ENCODE results near the gene PCGF6.

PCGF6 gene

DNA sequence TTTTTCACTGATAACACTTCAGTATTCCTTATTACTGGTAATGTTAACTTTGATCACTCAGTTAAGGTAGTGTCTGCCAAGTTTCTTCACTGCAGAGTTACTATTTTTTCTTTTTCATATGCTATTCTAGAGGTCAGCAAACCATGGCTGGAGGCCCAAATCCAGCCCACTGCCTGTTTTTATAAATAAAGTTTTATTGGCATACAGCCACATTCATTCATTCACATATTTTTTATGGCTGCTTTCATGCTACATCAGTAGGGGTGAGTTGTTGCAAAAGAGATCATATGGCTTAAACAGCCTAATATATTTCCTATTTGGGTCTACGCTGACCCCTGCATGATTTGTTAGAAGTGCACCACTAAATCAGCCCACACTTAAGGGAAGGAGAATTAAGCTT lies 94.3 kb downstream of the PCGF6 start:
- no peak for DNase-seq (ENCODE audit: low spot score)

DNA sequence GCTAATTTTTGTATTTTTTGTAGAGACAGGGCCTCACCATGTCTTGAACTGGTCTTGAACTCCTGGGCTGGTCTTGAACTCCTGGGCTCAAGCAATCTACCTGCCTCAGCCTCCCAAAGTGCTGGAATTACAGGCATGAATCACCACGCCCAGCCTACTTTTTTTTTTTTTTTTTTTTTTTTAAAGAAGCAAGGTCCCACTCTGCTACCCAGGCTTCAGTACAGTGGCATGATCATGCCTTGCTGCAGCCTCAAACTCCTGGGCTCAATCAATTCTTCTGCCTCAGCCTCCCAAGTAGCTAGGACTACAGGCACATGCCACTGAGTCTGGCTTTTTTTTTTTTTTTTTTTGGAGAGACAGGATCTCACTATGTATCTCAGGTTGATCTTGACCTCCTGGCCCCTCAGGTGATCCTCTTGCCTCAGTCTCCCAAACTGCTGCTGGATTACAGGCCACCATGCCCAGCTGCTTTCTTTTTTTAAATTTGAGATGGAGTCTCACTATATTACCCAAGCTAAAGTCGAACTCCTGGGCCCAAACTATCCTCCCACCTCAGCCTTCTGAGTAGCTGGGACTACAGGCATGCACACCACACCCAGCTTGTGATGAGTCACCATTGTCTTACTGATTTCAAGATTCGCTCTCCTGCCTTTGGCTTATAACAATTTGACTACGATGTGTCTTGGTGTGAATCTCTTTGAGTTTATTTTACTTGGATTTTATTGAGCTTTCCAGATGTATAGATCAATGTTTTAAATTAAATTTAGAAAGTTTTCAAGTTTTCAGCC lies 96.2 kb downstream of the PCGF6 start:
- DNase-seq (ENCODE audit: low spot score) = no peak

DNA sequence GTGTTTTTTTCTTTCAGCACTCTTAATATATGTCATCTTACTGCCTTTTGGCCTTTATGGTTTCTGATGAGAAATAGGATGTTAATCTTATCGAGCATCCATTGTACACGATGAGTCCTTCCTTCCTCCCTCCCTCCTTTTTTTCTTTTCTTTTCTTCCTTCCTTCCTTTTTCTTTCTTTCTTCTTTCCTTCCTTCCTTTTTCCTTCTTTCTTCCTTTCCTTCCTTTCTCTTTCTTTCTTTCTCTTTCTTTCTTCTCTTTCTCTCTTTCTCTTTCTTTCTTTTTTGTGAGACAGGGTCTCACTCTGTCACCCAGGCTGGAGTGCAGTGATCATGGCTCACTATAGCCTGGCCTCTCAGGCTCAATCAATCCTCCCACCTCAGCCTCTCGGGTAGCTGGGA lies 96.8 kb downstream of the PCGF6 start:
- DNase-seq (ENCODE audit: low spot score) = no peak

All from HuH-7 (cell line).